Measurements from ENCODE around the gene TAF1.
A peak's percentile ranks its signal among the peaks of the same experiment; 100 is the strongest.
"Not testable (repeated sequence)": the region's sequence is repeated elsewhere in the genome, so short reads cannot be mapped to it uniquely, and the experiment has no call there.

The TAF1 gene, protein sequence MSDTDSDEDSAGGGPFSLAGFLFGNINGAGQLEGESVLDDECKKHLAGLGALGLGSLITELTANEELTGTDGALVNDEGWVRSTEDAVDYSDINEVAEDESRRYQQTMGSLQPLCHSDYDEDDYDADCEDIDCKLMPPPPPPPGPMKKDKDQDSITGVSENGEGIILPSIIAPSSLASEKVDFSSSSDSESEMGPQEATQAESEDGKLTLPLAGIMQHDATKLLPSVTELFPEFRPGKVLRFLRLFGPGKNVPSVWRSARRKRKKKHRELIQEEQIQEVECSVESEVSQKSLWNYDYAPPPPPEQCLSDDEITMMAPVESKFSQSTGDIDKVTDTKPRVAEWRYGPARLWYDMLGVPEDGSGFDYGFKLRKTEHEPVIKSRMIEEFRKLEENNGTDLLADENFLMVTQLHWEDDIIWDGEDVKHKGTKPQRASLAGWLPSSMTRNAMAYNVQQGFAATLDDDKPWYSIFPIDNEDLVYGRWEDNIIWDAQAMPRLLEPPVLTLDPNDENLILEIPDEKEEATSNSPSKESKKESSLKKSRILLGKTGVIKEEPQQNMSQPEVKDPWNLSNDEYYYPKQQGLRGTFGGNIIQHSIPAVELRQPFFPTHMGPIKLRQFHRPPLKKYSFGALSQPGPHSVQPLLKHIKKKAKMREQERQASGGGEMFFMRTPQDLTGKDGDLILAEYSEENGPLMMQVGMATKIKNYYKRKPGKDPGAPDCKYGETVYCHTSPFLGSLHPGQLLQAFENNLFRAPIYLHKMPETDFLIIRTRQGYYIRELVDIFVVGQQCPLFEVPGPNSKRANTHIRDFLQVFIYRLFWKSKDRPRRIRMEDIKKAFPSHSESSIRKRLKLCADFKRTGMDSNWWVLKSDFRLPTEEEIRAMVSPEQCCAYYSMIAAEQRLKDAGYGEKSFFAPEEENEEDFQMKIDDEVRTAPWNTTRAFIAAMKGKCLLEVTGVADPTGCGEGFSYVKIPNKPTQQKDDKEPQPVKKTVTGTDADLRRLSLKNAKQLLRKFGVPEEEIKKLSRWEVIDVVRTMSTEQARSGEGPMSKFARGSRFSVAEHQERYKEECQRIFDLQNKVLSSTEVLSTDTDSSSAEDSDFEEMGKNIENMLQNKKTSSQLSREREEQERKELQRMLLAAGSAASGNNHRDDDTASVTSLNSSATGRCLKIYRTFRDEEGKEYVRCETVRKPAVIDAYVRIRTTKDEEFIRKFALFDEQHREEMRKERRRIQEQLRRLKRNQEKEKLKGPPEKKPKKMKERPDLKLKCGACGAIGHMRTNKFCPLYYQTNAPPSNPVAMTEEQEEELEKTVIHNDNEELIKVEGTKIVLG (N-terminal part only)

DNA sequence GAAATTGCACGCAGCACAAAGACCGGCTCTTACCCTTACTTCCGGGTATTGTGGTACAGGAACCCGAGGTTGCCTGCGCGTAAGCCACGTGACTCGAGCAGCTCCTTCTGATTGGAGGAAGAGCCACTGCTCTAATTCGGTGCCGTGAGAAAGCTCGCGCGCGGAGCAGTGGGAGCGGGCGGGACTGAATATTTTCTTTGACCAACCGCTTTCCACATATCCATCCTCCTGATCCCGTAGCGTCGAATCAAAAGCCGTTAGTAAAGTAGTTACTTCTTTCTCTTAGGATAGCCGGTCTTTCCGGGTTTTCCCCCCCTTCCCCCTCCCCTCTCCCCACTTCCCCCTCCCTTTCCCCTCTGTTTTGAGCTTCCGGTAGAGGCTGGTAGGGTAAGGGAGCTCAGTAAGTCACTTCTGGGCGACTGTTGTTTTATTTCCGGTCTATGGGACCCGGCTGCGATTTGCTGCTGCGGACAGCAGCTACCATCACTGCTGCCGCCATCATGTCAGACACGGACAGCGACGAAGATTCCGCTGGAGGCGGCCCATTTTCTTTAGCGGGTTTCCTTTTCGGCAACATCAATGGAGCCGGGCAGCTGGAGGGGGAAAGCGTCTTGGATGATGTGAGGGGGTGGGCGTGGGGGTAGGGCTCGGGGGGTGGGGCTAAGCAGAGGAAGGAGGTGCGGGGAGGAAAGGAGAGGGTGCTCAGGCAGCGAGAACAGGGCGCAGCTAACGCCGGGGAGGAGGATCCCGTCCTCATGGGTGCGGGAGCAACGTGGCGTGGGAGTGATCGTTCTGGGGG lies at the start of gene TAF1:
TAF1 (plus strand) TSS at position 483 of the 799 bp plus-strand sequence; CDS start at position 501, 18 bp downstream.
- peak; percentile 74 to 80 for DNase-seq (ENCODE audit: low read depth in 1 of 2, low spot score in 1 of 2)

GRCh38 chrX:71316959-71317358 lies 49.2 kb upstream of the TAF1 start:
- not testable (repeated sequence) for DNase-seq (ENCODE audit: low read depth in 1 of 2, low spot score in 1 of 2)

GRCh38 chrX:71320126-71320525 lies 46.0 kb upstream of the TAF1 start:
- no peak for DNase-seq (ENCODE audit: low read depth in 1 of 2, low spot score in 1 of 2)

DNA sequence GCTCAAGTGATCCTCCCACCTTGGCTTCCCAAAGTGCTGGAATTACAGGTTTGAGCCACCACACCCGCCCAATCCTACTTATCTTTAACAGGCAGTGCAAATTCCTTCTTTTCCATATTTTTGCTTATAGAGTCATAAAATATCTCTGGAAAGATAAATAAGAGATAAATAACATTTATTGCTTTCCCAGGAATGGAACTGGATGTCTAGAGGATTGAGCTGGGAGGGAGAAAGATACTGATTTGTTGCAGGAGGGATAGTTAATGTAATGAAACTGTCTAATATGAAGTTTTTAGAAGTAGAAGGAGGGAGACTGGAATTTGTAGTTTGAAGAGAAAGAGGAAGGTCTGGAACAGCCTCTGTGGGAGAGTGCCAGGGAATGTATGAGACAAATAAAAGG lies 44.4 kb upstream of the TAF1 start:
- DNase-seq (ENCODE audit: low read depth in 1 of 2, low spot score in 1 of 2), result no peak

DNA sequence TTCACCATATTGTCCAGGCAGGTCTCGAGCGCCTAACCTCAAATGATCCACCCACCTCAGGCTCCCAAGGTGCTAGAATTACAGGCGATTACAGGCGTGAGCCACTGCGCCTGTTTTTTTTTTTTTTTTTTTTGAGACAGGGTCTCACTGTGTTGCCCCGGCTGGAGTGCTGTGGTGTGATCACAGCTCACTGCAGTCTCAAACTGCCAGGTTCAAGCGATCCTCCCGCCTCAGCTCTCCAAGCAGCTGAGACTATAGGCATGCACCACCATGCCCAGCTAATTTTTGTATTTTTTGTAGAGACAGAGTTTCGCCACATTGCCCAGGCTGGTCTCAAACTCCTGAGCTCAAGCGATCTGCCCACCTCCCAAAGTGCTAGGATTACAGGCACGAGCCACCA lies 41.7 kb upstream of the TAF1 start:
- not testable (repeated sequence) for DNase-seq (ENCODE audit: low read depth in 1 of 2, low spot score in 1 of 2)

DNA sequence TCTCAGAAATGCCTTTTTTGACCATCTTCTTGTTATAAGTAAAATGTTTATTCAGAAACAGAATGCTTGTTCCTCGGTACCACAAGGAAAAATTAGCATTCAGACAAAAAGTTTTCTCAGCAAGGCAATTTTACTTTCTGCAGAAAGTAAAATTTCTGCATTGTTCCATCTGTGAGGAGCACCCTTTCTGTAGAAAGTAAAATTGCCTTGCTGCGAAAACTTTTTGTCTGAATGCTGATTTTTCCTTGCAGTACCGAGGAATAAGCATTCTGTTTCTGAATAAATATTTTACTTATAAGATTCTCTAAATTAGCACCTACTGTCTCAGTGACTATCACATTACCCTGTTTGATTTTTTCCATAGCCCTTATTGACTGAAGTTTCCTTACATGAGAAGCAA lies 39.8 kb upstream of the TAF1 start:
- no peak for DNase-seq (ENCODE audit: low read depth in 1 of 2, low spot score in 1 of 2)

DNA sequence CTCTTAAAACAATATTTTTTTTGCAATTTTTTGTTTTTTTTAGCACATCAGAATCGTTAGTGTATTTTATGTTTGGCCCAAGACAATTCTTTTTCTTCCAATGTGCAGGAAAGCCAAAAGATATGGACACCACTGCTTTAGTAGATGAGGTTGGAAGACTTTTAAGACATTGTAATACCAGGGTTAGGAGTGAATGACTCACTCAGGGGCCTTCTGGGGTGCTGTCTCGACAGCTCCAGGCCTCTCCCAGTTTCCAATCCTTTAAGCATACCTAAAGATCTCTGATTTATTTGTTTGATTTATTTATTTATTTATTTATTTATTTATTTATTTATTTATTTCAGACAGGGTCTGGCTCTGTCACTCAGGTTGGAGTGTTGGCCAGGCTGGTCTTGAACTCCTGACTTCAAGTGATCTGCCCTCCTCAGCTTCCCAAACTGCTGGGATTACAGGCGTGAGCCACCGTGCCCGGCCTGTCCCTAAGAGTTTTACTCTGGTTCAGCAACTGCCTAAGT lies 16.9 kb upstream of the TAF1 start:
- DNase-seq (ENCODE audit: low read depth in 1 of 2, low spot score in 1 of 2), result not testable (repeated sequence)

GRCh38 chrX:71349867-71350266 lies 16.3 kb upstream of the TAF1 start:
- DNase-seq (ENCODE audit: low read depth in 1 of 2, low spot score in 1 of 2), result not testable (repeated sequence)

DNA sequence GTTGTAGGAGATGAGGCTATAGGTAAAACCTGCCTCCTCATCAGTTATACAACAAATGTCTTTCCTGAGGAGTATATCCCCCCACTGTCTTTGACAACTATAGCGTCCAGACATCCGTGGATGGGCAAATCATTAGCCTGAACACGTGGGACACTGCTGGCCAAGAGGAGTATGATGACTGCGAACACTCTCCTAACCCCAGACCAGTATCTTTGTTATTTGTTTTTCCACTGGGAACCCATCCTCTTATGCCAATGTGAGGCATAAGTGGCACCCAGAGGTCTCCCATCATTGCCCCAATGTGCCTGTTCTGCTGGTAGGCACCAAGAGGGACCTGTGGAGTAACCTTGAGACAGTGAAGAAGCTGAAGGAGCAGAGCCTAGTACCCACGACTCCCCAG lies 13.7 kb upstream of the TAF1 start:
- not testable (repeated sequence) for DNase-seq (ENCODE audit: low read depth in 1 of 2, low spot score in 1 of 2)

GRCh38 chrX:71364221-71364620 lies 1.9 kb upstream of the TAF1 start:
- DNase-seq (ENCODE audit: low read depth in 1 of 2, low spot score in 1 of 2), result no peak

DNA sequence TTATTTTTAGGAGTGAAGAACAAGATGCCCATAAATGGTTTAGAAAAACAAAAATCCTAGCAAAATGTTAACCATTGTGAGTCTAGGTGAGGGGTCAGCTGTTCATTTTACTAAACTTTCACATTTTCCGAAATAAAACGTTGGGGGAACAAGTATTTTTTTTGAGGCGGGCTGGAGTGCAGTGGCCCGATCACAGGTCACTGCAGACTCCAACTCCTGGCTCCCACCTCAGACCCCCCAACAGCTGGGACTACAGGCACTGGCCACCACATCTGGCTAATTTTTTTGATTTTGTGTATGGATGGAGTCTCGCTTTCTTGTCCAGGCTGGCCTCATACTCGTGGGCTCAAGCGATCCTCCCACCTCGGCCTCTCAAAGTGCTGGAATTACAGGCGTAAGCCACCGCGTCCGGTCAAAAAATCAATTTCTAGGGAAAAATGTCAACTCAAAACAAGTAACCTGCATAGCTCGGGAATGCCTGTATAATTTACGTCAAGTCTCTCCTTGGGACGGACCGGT lies 742 bp upstream of the TAF1 start:
- DNase-seq (ENCODE audit: low read depth in 1 of 2, low spot score in 1 of 2), result no peak

- peak; percentile 4 to 13 for DNase-seq (ENCODE audit: low read depth in 1 of 2, low spot score in 1 of 2)
These were observed 608 bp downstream of the TAF1 start for GRCh38 chrX:71366674-71367256.

DNA sequence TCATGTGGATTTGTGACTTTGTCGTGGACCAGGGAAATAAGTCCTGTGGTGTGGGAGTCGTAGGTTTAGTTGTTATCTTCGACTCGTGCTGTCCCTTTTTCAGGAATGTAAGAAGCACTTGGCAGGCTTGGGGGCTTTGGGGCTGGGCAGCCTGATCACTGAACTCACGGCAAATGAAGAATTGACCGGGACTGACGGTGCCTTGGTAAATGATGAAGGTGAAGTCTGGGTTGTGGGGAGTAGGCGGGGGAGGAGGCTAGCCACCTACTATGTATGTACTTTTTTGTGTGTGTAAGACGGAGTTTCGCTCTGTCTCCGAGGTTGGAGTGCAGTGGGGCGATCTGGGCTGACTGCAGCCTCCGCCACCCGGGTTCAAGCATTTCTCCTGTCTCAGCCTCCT lies 1.2 kb downstream of the TAF1 start:
- no peak for DNase-seq (ENCODE audit: low read depth in 1 of 2, low spot score in 1 of 2)

GRCh38 chrX:71372388-71372787 lies 6.2 kb downstream of the TAF1 start:
- DNase-seq (ENCODE audit: low read depth in 1 of 2, low spot score in 1 of 2), result no peak

GRCh38 chrX:71378732-71379131 lies 12.6 kb downstream of the TAF1 start:
- DNase-seq (ENCODE audit: low read depth in 1 of 2, low spot score in 1 of 2), result no peak

DNA sequence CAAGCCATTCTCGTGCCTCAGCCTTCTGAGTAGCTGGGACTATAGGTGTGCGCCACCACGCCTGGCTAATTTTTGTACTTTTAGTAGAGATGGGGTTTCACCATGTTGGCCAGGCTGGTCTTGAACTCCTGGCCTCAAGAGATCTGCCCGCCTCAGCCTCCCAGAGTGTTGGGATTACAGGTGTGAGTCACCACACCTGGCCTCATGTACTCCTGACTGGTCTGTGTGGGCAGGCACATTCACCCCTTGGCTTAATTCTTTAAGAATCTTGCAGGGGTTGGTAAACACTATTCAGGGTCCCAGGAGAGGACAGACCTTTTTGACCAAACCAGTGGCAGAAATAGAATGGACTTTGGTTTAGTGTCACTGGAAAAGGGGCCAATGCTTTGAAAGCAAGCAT lies 25.6 kb downstream of the TAF1 start:
- DNase-seq (ENCODE audit: low read depth in 1 of 2, low spot score in 1 of 2), result not testable (repeated sequence)

GRCh38 chrX:71393919-71394318 lies 27.8 kb downstream of the TAF1 start:
- no peak for DNase-seq (ENCODE audit: low read depth in 1 of 2, low spot score in 1 of 2)

GRCh38 chrX:71396576-71396975 lies 30.4 kb downstream of the TAF1 start:
- no peak for DNase-seq (ENCODE audit: low read depth in 1 of 2, low spot score in 1 of 2)

DNA sequence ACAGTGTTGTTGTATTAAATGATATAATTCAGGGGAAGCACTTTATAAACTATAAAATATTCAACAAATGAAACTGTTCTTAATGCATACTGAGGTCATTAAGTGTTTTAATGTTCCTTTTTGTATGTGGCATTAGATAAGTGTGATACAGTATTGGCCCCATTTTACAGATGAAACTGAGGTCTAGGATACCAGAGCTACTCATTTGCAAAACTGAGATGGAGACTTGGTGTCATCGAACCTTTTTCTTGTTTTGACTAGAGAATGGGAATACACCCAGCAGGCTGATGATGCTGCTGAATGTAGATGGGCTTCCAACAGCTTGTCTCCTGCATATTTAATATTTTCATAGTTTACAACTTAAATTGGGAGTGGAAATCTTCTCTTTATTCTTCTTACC lies 34.6 kb downstream of the TAF1 start:
- DNase-seq (ENCODE audit: low read depth in 1 of 2, low spot score in 1 of 2), result no peak

DNA sequence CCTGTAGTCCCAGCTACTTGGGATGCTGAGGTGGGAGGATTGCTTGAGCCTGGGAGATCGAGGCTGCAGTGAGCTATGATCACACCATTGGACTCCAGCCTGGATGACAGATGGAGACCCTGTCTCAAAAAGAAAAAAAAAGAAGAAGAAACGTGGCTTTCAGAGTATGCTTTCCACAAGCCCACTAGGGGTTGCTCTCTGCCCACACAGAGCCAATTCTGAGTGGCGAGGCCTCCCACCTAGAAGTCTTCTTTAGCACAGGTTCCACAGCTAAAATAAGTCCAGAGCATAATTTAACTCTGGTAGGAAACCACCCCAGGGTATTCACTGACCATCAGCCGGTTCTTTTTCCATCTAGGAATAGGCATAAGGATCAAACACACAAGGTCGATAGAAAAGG lies 50.1 kb downstream of the TAF1 start:
- not testable (repeated sequence) for DNase-seq (ENCODE audit: low read depth in 1 of 2, low spot score in 1 of 2)

All from activated T-helper 1 cell treated with anti-CD3 and anti-CD28 coated beads, Interleukin-2, amount 50 U/mL, for 16 hours (primary cell).